IMR-90 (cell line): ENCODE data around the gene PLEKHA4. TPM values are rescaled to one million over a fixed set of nuclear protein-coding genes. Genes with fewer than 3 reads are reported as not detected.

ENCODE experiments used
- ATAC-seq: fragments of 200-7000 bp; cut with Tn5 transposase; 2 replicates; pipeline ENCODE4 v1.9.1; 2020; ENCODE audit warnings: low read depth, mild to moderate bottlenecking, moderate library complexity
- BruUV-seq: library from RNA; stranded (reverse); fragments of 400-500 nt; replicated peaks from 2 replicates; lab custom pipeline; 2021; lab: Mats Ljungman, UMichigan
- CTCF ChIA-PET: fragments of 300-600 bp; formaldehyde crosslinking; extraction: SDS; loops from one replicate; lab custom pipeline; 2021; ENCODE audit warnings: antibody characterized with exemption; lab: Yijun Ruan, JAX
- POLR2A ChIA-PET: fragments of 300-600 bp; sonication (Branson Sonifier 250); formaldehyde crosslinking; loops from one replicate; lab custom pipeline; 2022; ENCODE audit warnings: antibody characterized with exemption; ENCODE audit not compliant: unreplicated experiment; lab: Charles Lee
- DNase-seq: peaks from one replicate; pipeline ENCODE4 v3.0.0; 2013
- H2AFZ ChIP-seq: replicated peaks from 2 replicates; pipeline ENCODE3; 2013; ENCODE audit warnings: low read length, mild to moderate bottlenecking; ENCODE audit not compliant: poor library complexity
- H2AK5ac ChIP-seq: 2 replicates; pipeline ENCODE4 v1.6.1; 2013; ENCODE audit warnings: low read depth, low read length, inconsistent platforms
- H2AK9ac ChIP-seq: replicated peaks from 2 replicates; pipeline ENCODE3; 2013; ENCODE audit warnings: mild to moderate bottlenecking, low read depth, low read length, moderate library complexity; ENCODE audit not compliant: poor library complexity
- H2BK120ac ChIP-seq: 2 replicates; pipeline ENCODE4 v1.6.1; 2013; ENCODE audit warnings: low read depth, low read length, inconsistent platforms
- H2BK15ac ChIP-seq: 3 replicates; pipeline ENCODE4 v1.6.1; 2013; ENCODE audit warnings: low read depth, low read length, inconsistent platforms
- H2BK20ac ChIP-seq: 2 replicates; pipeline ENCODE4 v1.6.1; 2013; ENCODE audit warnings: low read depth, mild to moderate bottlenecking, inconsistent platforms, low read length, moderate library complexity
- H2BK5ac ChIP-seq: 2 replicates; pipeline ENCODE4 v1.6.1; 2013; ENCODE audit warnings: mild to moderate bottlenecking, low read depth, low read length, inconsistent platforms; ENCODE audit not compliant: poor library complexity, severe bottlenecking
- H3K14ac ChIP-seq: replicated peaks from 2 replicates; pipeline ENCODE4 v1.6.1; 2013; ENCODE audit warnings: low read depth, low read length, inconsistent platforms
- H3K18ac ChIP-seq: 2 replicates; pipeline ENCODE4 v1.6.1; 2013; ENCODE audit warnings: low read depth, low read length, control low read depth
- H3K23ac ChIP-seq: 2 replicates; pipeline ENCODE4 v1.6.1; 2013; ENCODE audit warnings: low read depth, low read length, inconsistent platforms
- H3K27ac ChIP-seq: 2 replicates; pipeline ENCODE4 v1.5.1; 2013; ENCODE audit warnings: mild to moderate bottlenecking, control low read depth, low read length; ENCODE audit not compliant: insufficient read depth
- H3K27me3 ChIP-seq: 2 replicates; pipeline ENCODE4 v1.6.1; 2013; ENCODE audit warnings: low read length; ENCODE audit not compliant: control insufficient read depth, insufficient read depth
- H3K36me3 ChIP-seq: 2 replicates; pipeline ENCODE4 v1.6.1; 2013; ENCODE audit warnings: low read length, mixed read lengths; ENCODE audit not compliant: control insufficient read depth, insufficient read depth
- H3K4ac ChIP-seq: 2 replicates; pipeline ENCODE4 v1.6.1; 2013; ENCODE audit warnings: low read depth, low read length, inconsistent platforms
- H3K4me1 ChIP-seq: 2 replicates; pipeline ENCODE4 v1.6.1; 2013; ENCODE audit warnings: low read length, mixed read lengths; ENCODE audit not compliant: control insufficient read depth, insufficient read depth
- H3K4me2 ChIP-seq: 2 replicates; pipeline ENCODE4 v1.6.1; 2013; ENCODE audit warnings: low read depth, mild to moderate bottlenecking, control low read depth, low read length, moderate library complexity
- H3K4me3 ChIP-seq: 2 replicates; pipeline ENCODE4 v1.5.1; 2013; ENCODE audit warnings: low read depth, mild to moderate bottlenecking, control low read depth, low read length, moderate library complexity; ENCODE audit not compliant: insufficient read depth
- H3K56ac ChIP-seq: 2 replicates; pipeline ENCODE4 v1.6.1; 2013; ENCODE audit warnings: low read length, inconsistent platforms; ENCODE audit not compliant: insufficient read depth; ENCODE audit errors: extremely low read depth
- H3K79me1 ChIP-seq, 2 experiments: 2 replicates each; pipeline ENCODE4 v1.6.1; 2013; ENCODE audit warnings: low read length in 2 of 2, inconsistent platforms in 1 of 2, low read depth in 1 of 2
- H3K9ac ChIP-seq: 2 replicates; pipeline ENCODE4 v1.6.1; 2013; ENCODE audit warnings: low read depth, low read length, control low read depth
- H3K9me1 ChIP-seq: 2 replicates; pipeline ENCODE4 v1.6.1; 2013; ENCODE audit warnings: low read length, inconsistent platforms; ENCODE audit not compliant: insufficient read depth
- H3K9me3 ChIP-seq: 2 replicates; pipeline ENCODE4 v1.6.1; 2013; ENCODE audit warnings: low read length; ENCODE audit not compliant: control insufficient read depth, insufficient read depth
- H4K20me1 ChIP-seq: 2 replicates; pipeline ENCODE4 v1.6.1; 2013; ENCODE audit warnings: low read length, inconsistent platforms; ENCODE audit not compliant: insufficient read depth
- H4K5ac ChIP-seq: 2 replicates; pipeline ENCODE4 v1.6.1; 2013; ENCODE audit warnings: mild to moderate bottlenecking, low read depth, low read length, control low read depth
- H4K8ac ChIP-seq, 2 experiments: 2 replicates each; pipeline ENCODE4 v1.6.1; 2013; ENCODE audit warnings: low read depth in 2 of 2, low read length in 2 of 2, control low read depth in 1 of 2, inconsistent platforms in 1 of 2
- H4K91ac ChIP-seq: 2 replicates; pipeline ENCODE4 v1.6.1; 2013; ENCODE audit warnings: low read depth, low read length, inconsistent platforms; ENCODE audit not compliant: insufficient read depth
- BHLHE40 ChIP-seq: fragments of 150-350 bp; IDR thresholded peaks from 2 replicates; pipeline ENCODE4 v1.6.1; 2016; ENCODE audit warnings: mild to moderate bottlenecking, low read depth, low read length
- CEBPB ChIP-seq: IDR thresholded peaks from 2 replicates; pipeline ENCODE4 v1.6.1; 2012; ENCODE audit warnings: low read depth, low read length, improper control_type of control experiment
- CHD1 ChIP-seq: IDR thresholded peaks from 2 replicates; pipeline ENCODE4 v1.6.1; 2012; ENCODE audit warnings: low read depth, low read length, improper control_type of control experiment
- CTCF ChIP-seq: conservative IDR thresholded peaks from 2 replicates; pipeline ENCODE4 v1.5.1; 2012; ENCODE audit warnings: mild to moderate bottlenecking, low read depth, low read length, improper control_type of control experiment
- FOS ChIP-seq: fragments of 150-350 bp; IDR thresholded peaks from 2 replicates; pipeline ENCODE4 v1.6.1; 2016; ENCODE audit warnings: low read depth, low read length
- MAFK ChIP-seq: IDR thresholded peaks from 2 replicates; pipeline ENCODE4 v1.6.1; 2012; ENCODE audit warnings: low read depth, low read length, improper control_type of control experiment
- MAZ ChIP-seq: IDR thresholded peaks from 2 replicates; pipeline ENCODE4 v1.6.1; 2012; ENCODE audit warnings: low read depth, mild to moderate bottlenecking, low read length, improper control_type of control experiment, moderate library complexity, borderline replicate concordance
- MXI1 ChIP-seq: IDR thresholded peaks from 2 replicates; pipeline ENCODE4 v1.6.1; 2012; ENCODE audit warnings: low read depth, mild to moderate bottlenecking, low read length, moderate library complexity, borderline replicate concordance
- NFE2L2 ChIP-seq: fragments of 150-350 bp; IDR thresholded peaks from 2 replicates; pipeline ENCODE4 v1.6.1; 2016; ENCODE audit warnings: low read depth, mild to moderate bottlenecking, low read length
- POLR2A ChIP-seq: IDR thresholded peaks from 2 replicates; pipeline ENCODE4 v1.6.1; 2012; ENCODE audit warnings: mild to moderate bottlenecking, low read depth, low read length
- RAD21 ChIP-seq: IDR thresholded peaks from 2 replicates; pipeline ENCODE4 v1.6.1; 2012; ENCODE audit warnings: low read length, improper control_type of control experiment
- RCOR1 ChIP-seq: IDR thresholded peaks from 2 replicates; pipeline ENCODE4 v1.6.1; 2012; ENCODE audit warnings: mild to moderate bottlenecking, low read length, improper control_type of control experiment; ENCODE audit not compliant: insufficient replicate concordance
- RFX5 ChIP-seq: IDR thresholded peaks from 2 replicates; pipeline ENCODE4 v1.8.0; 2012; ENCODE audit warnings: low read depth, mild to moderate bottlenecking, low read length, moderate library complexity
- SMC3 ChIP-seq: fragments of 150-350 bp; IDR thresholded peaks from 2 replicates; pipeline ENCODE4 v1.6.1; 2016; ENCODE audit warnings: low read depth, mild to moderate bottlenecking, antibody characterized with exemption, low read length, moderate library complexity
- USF2 ChIP-seq: fragments of 150-350 bp; IDR thresholded peaks from 2 replicates; pipeline ENCODE4 v1.6.1; 2017; ENCODE audit warnings: mild to moderate bottlenecking, antibody characterized with exemption, low read length, low read depth
- WGBS, 2 experiments: methylation state at CpG; one replicate each; pipeline versions ENCODE4 v1.1.5 to v1.1.7; 2013; ENCODE audit warnings: missing lambda C conversion rate in 2 of 2; ENCODE audit not compliant: insufficient read length in 1 of 2; ENCODE audit errors: extremely low coverage in 2 of 2; 5-methylcytosine and 5-hydroxymethylcytosine counted together
- dilution Hi-C: fragments of 300-500 bp; cut with HindIII; formaldehyde crosslinking; loops from one replicate; pipeline ENCODE4 v1.14.3; 2018; ENCODE audit warnings: low sequenced_read_pairs; ENCODE audit not compliant: unreplicated experiment
- in situ Hi-C: fragments of 300-500 bp; cut with MboI; formaldehyde crosslinking; loops from 3 replicates; pipeline ENCODE4 v1.14.3; 2019; ENCODE audit warnings: low sequenced_read_pairs, inconsistent platforms, mixed read lengths
- intact Hi-C: fragments of 100-400 bp; cut with micrococcal nuclease; formaldehyde crosslinking; loops from 2 replicates; pipeline ENCODE4 v1.10.0; 2022
- polyA plus RNA-seq, 3 experiments: library from polyadenylated mRNA; depleted of rRNA; stranded (reverse); fragments of >200 nt; gene quantifications; 2 replicates each; pipeline ENCODE4 v1.2.3, GENCODE V29; 2012; ENCODE audit warnings: low replicate concordance in 1 of 3
- total RNA-seq: library from RNA; depleted of rRNA; stranded (reverse); fragments of >200 nt; gene quantifications from 2 replicates; pipeline ENCODE4 v1.2.3, GENCODE V29; 2012
- TF ChIP-seq, protein P1 (sequence below): fragments of 150-350 bp; IDR thresholded peaks from 2 replicates; pipeline ENCODE4 v1.6.1; 2016; ENCODE audit warnings: low read depth, mild to moderate bottlenecking, low read length, moderate library complexity, borderline replicate concordance

The PLEKHA4 gene
- total and polyA plus RNA-seq, 2 of the 4 experiments (the other 2 are of a cell fraction), result 4.5 to 14.4 TPM

GRCh38 chr19:48806518-48806817 lies 61.9 kb downstream of the PLEKHA4 start:
- no peak for ATAC-seq
- dilution Hi-C loops (loop anchor here (10.0 kb wide), 1 partner anchor 48 kb away; no protein-coding TSS in a partner anchor), intact Hi-C loops (no loop called here), in situ Hi-C loops (no loop called here)
- H2BK20ac ChIP-seq, result no peak overlapping the region
- no peak overlapping the region for H2BK5ac ChIP-seq
- no peak overlapping the region for H3K14ac ChIP-seq
- H2AK9ac ChIP-seq, result no peak overlapping the region
- no peak overlapping the region for H2AFZ ChIP-seq
- no peak overlapping the region for H3K27ac ChIP-seq
- H3K56ac ChIP-seq, result no peak overlapping the region
- no peak overlapping the region for H3K18ac ChIP-seq
- peaks cover 0 to 18% of the 10 kb centered on the region in 2 experiments; a peak in 1 of 4 replicates for H3K79me1 ChIP-seq
- no peaks in the 10 kb centered on the region for H3K27me3 ChIP-seq
- no peak overlapping the region for H3K9ac ChIP-seq
- no peaks in the 10 kb centered on the region; the same call in 1 of the 2 replicates for H3K36me3 ChIP-seq
- WGBS, 2 experiments, result 53% methylated on average over 3 of the region's 5 CpGs; no CpG with 5 or more reads in 1 of the 2 experiments
- CTCF ChIA-PET, result no interaction called here
- H3K9me3 ChIP-seq, result no peaks in the 10 kb centered on the region
- no peak overlapping the region for H3K4me2 ChIP-seq
- no peak overlapping the region for H2AK5ac ChIP-seq
- H3K4ac ChIP-seq, result no peak overlapping the region
- H4K5ac ChIP-seq, result no peak overlapping the region
- no peak overlapping the region for H4K91ac ChIP-seq
- no peak overlapping the region for H4K8ac ChIP-seq
- TF ChIP-seq MAZ (no peak), CHD1 (no peak), POLR2A (no peak), RCOR1 (no peak), USF2 (no peak), RAD21 (no peak), NFE2L2 (no peak), MXI1 (no peak), FOS (no peak), BHLHE40 (no peak), MAFK (no peak), CEBPB (no peak), CTCF (no peak), RFX5 (no peak), SMC3 (no peak)
- TF ChIP-seq, protein P1, sequence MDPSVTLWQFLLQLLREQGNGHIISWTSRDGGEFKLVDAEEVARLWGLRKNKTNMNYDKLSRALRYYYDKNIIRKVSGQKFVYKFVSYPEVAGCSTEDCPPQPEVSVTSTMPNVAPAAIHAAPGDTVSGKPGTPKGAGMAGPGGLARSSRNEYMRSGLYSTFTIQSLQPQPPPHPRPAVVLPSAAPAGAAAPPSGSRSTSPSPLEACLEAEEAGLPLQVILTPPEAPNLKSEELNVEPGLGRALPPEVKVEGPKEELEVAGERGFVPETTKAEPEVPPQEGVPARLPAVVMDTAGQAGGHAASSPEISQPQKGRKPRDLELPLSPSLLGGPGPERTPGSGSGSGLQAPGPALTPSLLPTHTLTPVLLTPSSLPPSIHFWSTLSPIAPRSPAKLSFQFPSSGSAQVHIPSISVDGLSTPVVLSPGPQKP, result no peak
- no peak overlapping the region for H3K23ac ChIP-seq
- H3K9me1 ChIP-seq, result no peaks in the 10 kb centered on the region; the same call in none of the 2 replicates
- no peak overlapping the region for H3K4me3 ChIP-seq
- H2BK15ac ChIP-seq, result no peak overlapping the region
- DNase-seq, result no peak
- no TSS peak for BruUV-seq
- H2BK120ac ChIP-seq, result no peak overlapping the region
- POLR2A ChIA-PET, result no interaction called here
- H3K4me1 ChIP-seq, result peaks cover 5% of the 10 kb centered on the region; the same call in 1 of the 2 replicates
- H4K20me1 ChIP-seq, result peaks cover 6% of the 10 kb centered on the region; the same call in 1 of the 2 replicates
